ENCODE data around the gene C1QTNF2.

The C1QTNF2 gene

GRCh38 chr5:160369990-160370712, at the start of gene C1QTNF2:
TSS of gene C1QTNF2 (minus strand) at chr5:160370626. CDS start at chr5:160355011, 15,615 bp downstream.
- in situ Hi-C loops (cut with MboI; ENCODE audit: low pct_unique_long_range_greater_than_20kb, low sequenced_read_pairs): no loop called here
- peak; percentile 37 for DNase-seq

DNA sequence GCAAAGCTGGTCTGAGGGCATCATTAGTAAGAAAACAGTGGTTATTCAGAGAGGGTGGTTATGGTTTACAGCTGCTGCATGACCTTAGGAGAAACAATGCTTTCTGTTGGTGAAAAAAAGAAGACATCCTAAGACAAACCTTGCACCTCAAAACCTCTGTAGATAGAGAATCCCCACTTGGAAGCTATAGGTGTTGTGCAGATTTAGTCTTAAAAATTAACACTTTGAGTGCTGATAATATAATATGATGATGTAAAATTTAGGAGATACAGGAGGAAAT, 49.8 kb upstream of the C1QTNF2 start:
- no peak for DNase-seq
- in situ Hi-C loops (cut with MboI; ENCODE audit: low pct_unique_long_range_greater_than_20kb, low sequenced_read_pairs): no loop called here

DNA sequence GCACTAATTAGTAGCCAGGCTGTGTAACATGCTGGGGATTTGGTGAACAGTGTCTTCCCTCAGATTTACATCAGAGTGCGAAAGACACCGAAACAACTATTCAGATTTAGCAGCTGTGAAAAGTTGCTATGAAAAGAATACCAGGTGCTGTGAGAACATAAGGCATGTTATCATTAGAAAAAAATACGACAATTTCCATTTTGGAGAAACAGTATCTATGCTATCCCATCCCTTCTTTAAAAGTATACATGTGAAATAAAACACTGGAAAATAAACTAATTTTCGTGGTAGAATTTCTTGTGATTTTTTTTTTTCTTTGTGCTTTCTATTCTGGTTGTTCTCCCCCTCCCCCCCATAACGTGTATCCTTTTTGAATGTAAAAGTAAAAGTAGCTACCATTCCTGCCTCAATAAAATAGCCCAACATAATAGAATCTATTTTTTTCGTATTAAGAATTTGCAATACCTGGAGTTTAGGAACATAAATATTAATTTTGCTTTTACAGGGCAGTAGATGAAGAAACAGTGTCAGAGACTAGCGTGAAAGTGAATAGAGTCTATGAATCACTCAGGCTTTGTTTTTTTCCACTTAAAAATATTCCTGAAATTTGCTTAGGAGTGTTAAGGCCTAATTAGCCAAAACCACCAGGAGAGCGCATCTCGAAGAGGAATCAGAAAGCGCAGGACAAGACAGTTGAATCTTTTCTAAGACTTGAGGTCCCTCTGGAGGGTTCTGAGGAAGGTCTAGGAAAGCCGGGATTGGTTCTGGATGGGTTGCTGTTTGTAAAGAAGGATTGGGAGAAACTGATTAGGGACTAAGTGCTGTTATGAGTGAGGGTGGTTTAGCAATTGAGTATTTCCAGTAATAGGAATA, 49.3 kb upstream of the C1QTNF2 start:
- no peak for DNase-seq
- in situ Hi-C loops (cut with MboI; ENCODE audit: low pct_unique_long_range_greater_than_20kb, low sequenced_read_pairs): no loop called here

DNA sequence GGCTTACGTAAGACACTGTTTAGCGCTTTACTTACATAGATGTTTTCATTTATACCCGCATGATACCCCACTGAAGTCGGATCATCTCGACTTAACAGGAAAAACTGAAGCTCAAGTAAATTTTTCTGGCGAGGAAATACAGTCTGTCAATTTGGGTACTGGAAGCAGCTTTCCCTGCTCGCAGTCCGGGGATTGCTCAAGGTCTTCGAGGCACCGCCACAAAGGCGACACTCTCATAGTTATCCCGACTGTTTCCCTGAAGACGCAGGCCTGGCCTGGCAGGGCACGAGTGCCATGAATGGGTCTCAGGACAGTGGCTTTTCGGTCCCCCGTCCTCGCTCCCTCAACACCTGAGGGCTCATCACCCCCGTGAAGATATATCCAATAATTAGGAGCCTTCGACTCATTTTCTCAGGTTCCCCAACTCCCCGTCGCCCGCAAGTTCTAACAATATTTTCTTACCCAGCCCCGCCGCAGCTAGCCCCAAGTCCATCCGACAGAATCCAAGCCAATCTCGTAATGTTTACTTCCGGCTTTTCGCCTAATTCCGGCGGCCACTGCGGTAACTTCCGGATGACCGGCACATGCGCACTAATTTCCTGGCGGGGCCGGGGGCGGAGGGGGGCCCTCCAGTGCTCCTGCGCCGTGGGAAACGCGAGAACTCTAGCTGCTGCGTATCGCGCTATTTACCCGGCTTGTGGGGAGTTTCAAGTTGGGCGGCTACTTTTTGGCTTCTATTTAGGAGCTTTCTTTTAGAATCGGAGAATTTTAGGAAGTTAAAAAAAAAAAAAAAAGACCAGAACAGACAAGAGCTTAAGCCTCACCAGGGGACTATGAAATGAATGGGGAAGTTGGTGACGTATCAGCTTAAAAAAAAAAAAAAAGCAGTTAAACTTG, 48.4 kb upstream of the C1QTNF2 start, which contains the start of gene SLU7:
Gene SLU7, minus strand, starts transcription at position 521 of the 897 bp plus-strand sequence. CDS start 3,787 bp downstream, outside the sequence.
- in situ Hi-C loops (cut with MboI; ENCODE audit: low pct_unique_long_range_greater_than_20kb, low sequenced_read_pairs): no loop called here
- peak; percentile 96 for DNase-seq

- in situ Hi-C loops (cut with MboI; ENCODE audit: low pct_unique_long_range_greater_than_20kb, low sequenced_read_pairs): loop anchor here (25.0 kb wide), 1 partner anchor 962 kb away; no protein-coding TSS in a partner anchor
- peak; percentile 90 for DNase-seq
Observed at GRCh38 chr5:160399402-160400353, 29.3 kb upstream of the C1QTNF2 start, which contains the start of gene FAM200C. TSS of gene FAM200C (minus strand) at chr5:160400054. CDS start at chr5:160395490, 4,564 bp downstream.

DNA sequence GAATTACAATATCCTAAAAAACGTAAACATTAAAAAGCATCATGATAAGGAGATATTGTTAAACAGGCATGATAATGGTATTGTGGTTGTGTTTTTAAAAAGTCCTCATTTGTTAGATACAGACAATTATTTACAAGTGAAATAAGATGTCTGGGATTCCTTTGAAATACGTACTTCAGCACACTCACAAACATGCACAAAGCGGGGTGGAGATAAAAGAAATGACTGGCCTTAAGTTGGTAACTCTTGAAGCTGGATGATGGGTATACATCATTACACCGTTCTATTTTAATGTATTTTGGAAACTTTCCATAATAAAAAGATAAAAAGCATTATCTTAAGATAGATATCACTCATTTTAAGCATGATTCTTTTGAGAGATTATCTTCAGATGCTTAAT, 28.4 kb upstream of the C1QTNF2 start:
- in situ Hi-C loops (cut with MboI; ENCODE audit: low pct_unique_long_range_greater_than_20kb, low sequenced_read_pairs): loop anchor here (25.0 kb wide), 1 partner anchor 962 kb away; no protein-coding TSS in a partner anchor
- DNase-seq: no peak

DNA sequence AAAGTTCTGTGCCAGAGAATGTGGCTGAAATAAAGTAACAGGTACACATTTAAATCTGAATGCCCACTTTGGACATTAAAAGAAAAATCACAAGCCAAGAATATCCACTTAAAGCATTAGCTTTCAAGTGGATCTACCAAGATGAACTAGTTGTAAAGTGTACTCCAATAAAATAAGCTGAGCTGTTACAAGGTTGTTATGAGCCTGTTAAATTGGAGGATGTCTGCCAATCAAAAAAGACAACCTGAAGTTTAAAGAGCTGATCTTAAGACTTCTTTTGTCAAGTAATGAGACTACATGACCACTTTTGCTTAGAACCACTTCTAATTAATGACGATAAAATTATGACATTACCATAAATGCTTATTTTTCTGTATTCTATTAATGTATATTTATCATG, 27.1 kb upstream of the C1QTNF2 start:
- in situ Hi-C loops (cut with MboI; ENCODE audit: low pct_unique_long_range_greater_than_20kb, low sequenced_read_pairs): loop anchor here (25.0 kb wide), 1 partner anchor 960 kb away; no protein-coding TSS in a partner anchor
- DNase-seq: no peak

DNA sequence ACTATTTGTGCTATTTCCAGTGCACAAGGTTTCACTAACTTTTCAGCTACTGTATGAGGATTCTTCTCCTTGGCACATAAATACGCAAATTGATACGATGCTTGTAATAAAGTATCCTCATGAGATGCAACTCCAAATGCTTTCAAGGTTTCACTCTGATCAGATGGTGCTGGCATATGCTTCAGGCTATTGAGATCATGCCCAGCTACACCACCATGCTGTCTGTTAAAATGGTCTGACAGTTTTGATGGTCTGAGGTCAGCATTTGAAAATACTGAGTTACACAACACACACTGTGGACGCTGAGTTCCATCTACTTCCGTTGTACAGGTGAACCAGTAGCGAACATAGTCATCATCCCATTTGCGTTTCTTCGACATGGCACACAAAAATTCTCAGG, 24.7 kb upstream of the C1QTNF2 start:
- no peak for DNase-seq
- in situ Hi-C loops (cut with MboI; ENCODE audit: low pct_unique_long_range_greater_than_20kb, low sequenced_read_pairs): loop anchor here (25.0 kb wide), 1 partner anchor 958 kb away; no protein-coding TSS in a partner anchor

DNA sequence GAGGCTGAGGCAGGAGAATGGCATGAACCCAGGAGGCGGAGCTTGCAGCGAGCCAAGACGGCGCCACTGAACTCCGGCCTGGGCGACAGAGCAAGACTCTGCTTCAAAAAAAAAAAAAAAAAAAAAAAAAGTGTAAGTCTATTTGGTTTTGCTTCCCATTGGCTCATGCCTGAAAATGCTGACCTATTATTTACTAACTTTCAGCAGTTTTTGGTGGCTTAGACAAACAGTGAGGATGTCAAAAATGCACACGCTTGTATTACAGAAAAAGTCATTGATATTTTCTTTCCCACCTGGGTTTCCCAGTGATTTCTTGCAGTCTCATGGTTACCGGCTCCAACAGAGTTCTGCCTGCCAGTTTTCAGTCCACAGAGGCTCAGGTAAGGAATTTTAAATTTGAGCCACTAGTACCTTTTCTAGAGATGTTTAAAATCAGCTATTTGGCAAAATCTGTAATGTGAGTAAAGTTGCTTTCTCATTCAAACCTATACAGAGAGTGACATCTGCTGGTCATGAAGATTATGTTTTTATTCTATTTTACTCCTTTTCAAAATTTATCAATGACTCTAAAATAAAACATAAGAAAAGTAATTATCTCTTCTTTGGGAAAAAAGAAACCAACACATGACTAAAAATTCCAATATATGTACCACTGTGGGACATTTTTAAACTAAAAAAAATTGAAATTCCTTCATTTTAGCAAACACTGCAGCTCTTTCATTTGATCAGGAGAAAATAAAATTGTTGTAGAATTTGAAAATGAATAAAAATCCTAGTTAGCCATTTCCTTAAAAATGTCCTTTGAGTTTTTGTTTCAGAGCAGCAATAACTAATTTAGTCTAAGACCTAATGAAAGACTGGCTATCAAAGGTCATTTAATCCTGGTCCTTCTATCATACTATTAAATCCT, 20.6 kb upstream of the C1QTNF2 start:
- in situ Hi-C loops (cut with MboI; ENCODE audit: low pct_unique_long_range_greater_than_20kb, low sequenced_read_pairs): loop anchor here (25.0 kb wide), 1 partner anchor 954 kb away; no protein-coding TSS in a partner anchor
- DNase-seq: peak; percentile 52

- in situ Hi-C loops (cut with MboI; ENCODE audit: low pct_unique_long_range_greater_than_20kb, low sequenced_read_pairs): loop anchor here (25.0 kb wide), 1 partner anchor 950 kb away; no protein-coding TSS in a partner anchor
- no peak for DNase-seq
Observed at GRCh38 chr5:160387445-160387844, 17.0 kb upstream of the C1QTNF2 start.

GRCh38 chr5:160385496-160385895, 15.1 kb upstream of the C1QTNF2 start:
- no peak for DNase-seq
- in situ Hi-C loops (cut with MboI; ENCODE audit: low pct_unique_long_range_greater_than_20kb, low sequenced_read_pairs): loop anchor here (25.0 kb wide), 1 partner anchor 948 kb away; no protein-coding TSS in a partner anchor

- in situ Hi-C loops (cut with MboI; ENCODE audit: low pct_unique_long_range_greater_than_20kb, low sequenced_read_pairs): loop anchor here (25.0 kb wide), 1 partner anchor 947 kb away; no protein-coding TSS in a partner anchor
- no peak for DNase-seq
Observed at GRCh38 chr5:160384681-160385080, 14.3 kb upstream of the C1QTNF2 start.

DNA sequence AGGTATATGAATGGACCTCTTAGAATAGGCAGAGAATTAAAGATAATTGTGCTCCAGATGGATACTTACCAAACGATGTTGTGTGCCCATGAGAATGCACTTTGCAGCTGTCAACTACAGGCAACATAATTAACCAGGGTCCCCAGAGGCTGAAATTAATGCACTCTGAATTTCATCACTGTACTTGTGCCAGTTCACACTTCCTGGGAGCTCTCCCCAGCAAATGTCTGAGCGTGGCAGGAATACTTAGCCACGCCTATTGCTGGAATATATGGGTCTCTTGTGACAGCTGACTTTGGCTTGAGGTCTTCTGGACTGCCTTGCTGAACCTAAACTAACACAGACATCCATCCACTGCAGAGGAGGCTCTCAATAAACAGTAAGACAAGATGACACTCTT, 11.9 kb upstream of the C1QTNF2 start:
- in situ Hi-C loops (cut with MboI; ENCODE audit: low pct_unique_long_range_greater_than_20kb, low sequenced_read_pairs): loop anchor here (25.0 kb wide), 1 partner anchor 945 kb away; no protein-coding TSS in a partner anchor
- DNase-seq: no peak

- in situ Hi-C loops (cut with MboI; ENCODE audit: low pct_unique_long_range_greater_than_20kb, low sequenced_read_pairs): loop anchor here (25.0 kb wide), 1 partner anchor 943 kb away; no protein-coding TSS in a partner anchor
- DNase-seq: no peak
Observed at GRCh38 chr5:160380041-160380440, 9.6 kb upstream of the C1QTNF2 start.

- DNase-seq: no peak
- in situ Hi-C loops (cut with MboI; ENCODE audit: low pct_unique_long_range_greater_than_20kb, low sequenced_read_pairs): loop anchor here (25.0 kb wide), 1 partner anchor 942 kb away; no protein-coding TSS in a partner anchor
Observed at GRCh38 chr5:160379511-160379910, 9.1 kb upstream of the C1QTNF2 start.

DNA sequence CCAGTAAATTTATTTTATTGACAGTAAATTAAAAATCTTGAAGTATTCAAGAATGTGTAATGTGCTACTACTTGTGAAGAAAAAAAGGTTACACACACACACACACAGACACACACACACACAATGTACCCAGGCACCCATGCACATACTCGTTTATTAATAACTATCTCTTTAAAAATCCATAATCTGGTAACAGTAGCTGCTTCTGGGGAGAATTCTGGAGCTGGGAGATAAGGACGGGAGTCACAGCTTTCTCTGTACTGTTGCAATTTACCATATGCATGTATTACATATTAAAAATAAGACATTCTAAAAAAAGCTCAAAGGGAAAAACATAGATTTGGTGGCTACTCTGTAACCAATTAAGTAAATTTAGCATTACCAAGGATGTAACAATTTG, 7.9 kb upstream of the C1QTNF2 start:
- in situ Hi-C loops (cut with MboI; ENCODE audit: low pct_unique_long_range_greater_than_20kb, low sequenced_read_pairs): loop anchor here (25.0 kb wide), 1 partner anchor 941 kb away; no protein-coding TSS in a partner anchor
- no peak for DNase-seq

Data from KBM-7 (cell line).